OCI-LY3 (cell line): ENCODE measurements around the gene GADD45G.

ENCODE experiments used
- EZH2phosphoT487 ChIP-seq: fragments of 200-600 bp; shearing (Covaris generic); IDR thresholded peaks from 2 replicates; pipeline ENCODE4 v1.6.1; 2018; ENCODE audit warnings: antibody characterized with exemption, mixed run types, low read depth
- TF ChIP-seq, protein P1 (sequence below): fragments of 200-600, 300-600 bp; sonication (generic); IDR thresholded peaks from 2 replicates; pipeline ENCODE4 v1.5.1; 2014; ENCODE audit warnings: antibody characterized with exemption, low read length, low read depth

DNA sequence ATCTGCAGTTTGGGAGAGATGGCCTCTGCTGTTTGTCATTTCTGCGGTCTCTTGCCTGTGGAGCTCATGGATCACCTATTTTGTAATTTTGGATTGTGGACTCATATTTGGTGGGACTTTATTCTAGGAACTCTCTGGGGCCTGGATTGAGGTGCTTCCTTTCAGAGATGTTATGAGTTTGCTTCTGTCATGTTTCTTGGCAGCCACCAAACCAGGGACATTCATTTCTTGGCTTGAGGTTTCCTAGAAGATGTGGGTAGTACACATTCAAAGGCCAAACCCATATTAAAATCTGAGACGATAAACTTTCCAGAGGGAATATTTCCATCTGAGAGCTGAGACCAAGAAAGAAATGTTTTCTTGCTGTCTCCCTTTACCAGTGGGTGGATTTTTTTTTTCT lies 37.2 kb upstream of the GADD45G start:
- no peak for TF ChIP-seq EZH2phosphoT487
- TF ChIP-seq, protein P1, sequence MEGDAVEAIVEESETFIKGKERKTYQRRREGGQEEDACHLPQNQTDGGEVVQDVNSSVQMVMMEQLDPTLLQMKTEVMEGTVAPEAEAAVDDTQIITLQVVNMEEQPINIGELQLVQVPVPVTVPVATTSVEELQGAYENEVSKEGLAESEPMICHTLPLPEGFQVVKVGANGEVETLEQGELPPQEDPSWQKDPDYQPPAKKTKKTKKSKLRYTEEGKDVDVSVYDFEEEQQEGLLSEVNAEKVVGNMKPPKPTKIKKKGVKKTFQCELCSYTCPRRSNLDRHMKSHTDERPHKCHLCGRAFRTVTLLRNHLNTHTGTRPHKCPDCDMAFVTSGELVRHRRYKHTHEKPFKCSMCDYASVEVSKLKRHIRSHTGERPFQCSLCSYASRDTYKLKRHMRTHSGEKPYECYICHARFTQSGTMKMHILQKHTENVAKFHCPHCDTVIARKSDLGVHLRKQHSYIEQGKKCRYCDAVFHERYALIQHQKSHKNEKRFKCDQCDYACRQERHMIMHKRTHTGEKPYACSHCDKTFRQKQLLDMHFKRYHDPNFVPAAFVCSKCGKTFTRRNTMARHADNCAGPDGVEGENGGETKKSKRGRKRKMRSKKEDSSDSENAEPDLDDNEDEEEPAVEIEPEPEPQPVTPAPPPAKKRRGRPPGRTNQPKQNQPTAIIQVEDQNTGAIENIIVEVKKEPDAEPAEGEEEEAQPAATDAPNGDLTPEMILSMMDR = no peak
